GM20431 (cell line): Measurements from ENCODE around the gene STAT5B.

ENCODE experiments used
- in situ Hi-C: fragments of 300-500 bp; cut with MseI, MboI; formaldehyde crosslinking; loops from one replicate; pipeline ENCODE4 v1.15.0; 2020; ENCODE audit warnings: low sequenced_read_pairs; ENCODE audit not compliant: unreplicated experiment

STAT5B gene

GRCh38 chr17:42286411-42287221 lies 10.4 kb upstream of the STAT5B start:
- in situ Hi-C loops: no loop called here

GRCh38 chr17:42285346-42286050 lies 9.3 kb upstream of the STAT5B start:
- in situ Hi-C loops: no loop called here

- in situ Hi-C loops: no loop called here
These were observed 8.4 kb upstream of the STAT5B start for GRCh38 chr17:42284566-42284965.

GRCh38 chr17:42284024-42284369 lies 7.8 kb upstream of the STAT5B start:
- in situ Hi-C loops: no loop called here

- in situ Hi-C loops: no loop called here
These were observed 7.2 kb upstream of the STAT5B start for GRCh38 chr17:42283241-42284023.

GRCh38 chr17:42282478-42283080 lies 6.4 kb upstream of the STAT5B start:
- in situ Hi-C loops: no loop called here

GRCh38 chr17:42281571-42282096 lies 5.4 kb upstream of the STAT5B start:
- in situ Hi-C loops: no loop called here

- in situ Hi-C loops: no loop called here
These were observed 3.8 kb upstream of the STAT5B start for GRCh38 chr17:42279776-42280630.

GRCh38 chr17:42277342-42277712 lies 1.1 kb upstream of the STAT5B start:
- in situ Hi-C loops: no loop called here

GRCh38 chr17:42276609-42277341 lies 584 bp upstream of the STAT5B start:
- in situ Hi-C loops: no loop called here

- in situ Hi-C loops: no loop called here
These were observed 448 bp downstream of the STAT5B start for GRCh38 chr17:42275527-42276358.

- in situ Hi-C loops: no loop called here
These were observed 1.2 kb downstream of the STAT5B start for GRCh38 chr17:42274812-42275526.

- in situ Hi-C loops: no loop called here
These were observed 2.0 kb downstream of the STAT5B start for GRCh38 chr17:42274253-42274542.

- in situ Hi-C loops: no loop called here
These were observed 2.5 kb downstream of the STAT5B start for GRCh38 chr17:42273474-42274252.

GRCh38 chr17:42272162-42272907 lies 3.9 kb downstream of the STAT5B start:
- in situ Hi-C loops: no loop called here

- in situ Hi-C loops: no loop called here
These were observed 4.5 kb downstream of the STAT5B start for GRCh38 chr17:42271779-42272035.
